Lower lobe of right lung (tissue), 2 donors: Measurements from ENCODE around the gene TMEM150A. TPM values are rescaled to one million over a fixed set of nuclear protein-coding genes. Genes with fewer than 3 reads are reported as not detected.

Experiments
- ATAC-seq, 2 donors: fragments of 200-7000 bp; cut with Tn5 transposase; one replicate each; pipeline ENCODE4 v1.9.1; 2020 to 2022; ENCODE audit warnings: mild to moderate bottlenecking in 2 of 2, moderate library complexity in 2 of 2
- DNase-seq: peaks from one replicate; pipeline ENCODE4 v3.0.0-alpha.2; 2020
- H3K27ac ChIP-seq: fragments of 200-600 bp; one replicate; pipeline ENCODE4 v1.8.0; 2022
- H3K27me3 ChIP-seq: fragments of 200-600 bp; one replicate; pipeline ENCODE4 v1.8.0; 2022; ENCODE audit warnings: low read depth
- H3K36me3 ChIP-seq: fragments of 200-600 bp; one replicate; pipeline ENCODE4 v1.8.0; 2022; ENCODE audit warnings: mild to moderate bottlenecking
- H3K4me1 ChIP-seq: fragments of 200-600 bp; one replicate; pipeline ENCODE4 v1.8.0; 2022
- H3K4me3 ChIP-seq: fragments of 200-600 bp; one replicate; pipeline ENCODE4 v1.8.0; 2022; ENCODE audit warnings: mild to moderate bottlenecking
- H3K9me3 ChIP-seq: fragments of 200-600 bp; one replicate; pipeline ENCODE4 v1.8.0; 2022
- CTCF ChIP-seq: fragments of 200-600 bp; IDR thresholded peaks from one replicate; pipeline ENCODE4 v1.8.0; 2022; ENCODE audit warnings: antibody characterized with exemption, mild to moderate bottlenecking
- intact Hi-C: fragments of 100-400 bp; cut with DNase I; formaldehyde crosslinking; loops from one replicate; pipeline ENCODE4 v1.11.0; 2022
- total RNA-seq: library from RNA; stranded (reverse); fragmentation: NEBNext Ultra II Directional; extraction: Animal tissue kit (Norgen Biotek cat#: 25700); gene quantifications from one replicate; pipeline ENCODE4 v1.2.1, GENCODE V29; 2021
- donor health status: DM: no; HTN: yes; CAD: no; lungs with severe emphysema.

Gene TMEM150A
- total RNA-seq, 1 donor from 2014 or later, result 28.9 TPM

GRCh38 chr2:85635636-85636035 lies 33.1 kb upstream of the TMEM150A start:
- no peak for TF ChIP-seq CTCF
- intact Hi-C loops, result loop anchor here (10.0 kb wide), 1 partner anchor 179 kb away; no protein-coding TSS in a partner anchor
- ATAC-seq, result no peak

GRCh38 chr2:85635011-85635410 lies 32.5 kb upstream of the TMEM150A start:
- DNase-seq, result no peak
- TF ChIP-seq CTCF, result no peak
- H3K4me1 ChIP-seq, result peaks cover 6% of the 10 kb centered on the region
- ATAC-seq, result no peak
- no peak overlapping the region for H3K27ac ChIP-seq
- no peaks in the 10 kb centered on the region for H3K9me3 ChIP-seq
- no peaks in the 10 kb centered on the region for H3K27me3 ChIP-seq
- H3K4me3 ChIP-seq, result no peak overlapping the region
- H3K36me3 ChIP-seq, result peaks cover 98% of the 10 kb centered on the region
- intact Hi-C loops, result loop anchor here (10.0 kb wide), 1 partner anchor 180 kb away; no protein-coding TSS in a partner anchor

More at GRCh38 chr2:85635636-85636035, 33.1 kb upstream of the TMEM150A start:
- peaks cover 6% of the 10 kb centered on the region for H3K4me1 ChIP-seq
- DNase-seq, result no peak
- H3K36me3 ChIP-seq, result peaks cover 98% of the 10 kb centered on the region
- no peaks in the 10 kb centered on the region for H3K27me3 ChIP-seq
- no peak overlapping the region for H3K27ac ChIP-seq
- no peaks in the 10 kb centered on the region for H3K9me3 ChIP-seq
- no peak overlapping the region for H3K4me3 ChIP-seq

GRCh38 chr2:85631316-85631715 lies 28.8 kb upstream of the TMEM150A start:
- intact Hi-C loops, result loop anchor here (10.0 kb wide), 1 partner anchor 183 kb away; no protein-coding TSS in a partner anchor
- DNase-seq (no peak), ATAC-seq (no peak)
- Histone ChIP-seq H3K27me3 (no peaks in the 10 kb centered on the region), H3K27ac (no peak overlapping the region), H3K36me3 (peaks cover 98% of the 10 kb centered on the region), H3K4me3 (no peak overlapping the region), H3K9me3 (no peaks in the 10 kb centered on the region), H3K4me1 (no peaks in the 10 kb centered on the region)
- no peak for TF ChIP-seq CTCF

GRCh38 chr2:85628658-85629057 lies 26.2 kb upstream of the TMEM150A start:
- ATAC-seq, result no peak
- no peaks in the 10 kb centered on the region for H3K27me3 ChIP-seq
- intact Hi-C loops, result no loop called here
- H3K27ac ChIP-seq, result no peak overlapping the region
- DNase-seq, result no peak
- peaks cover 100% of the 10 kb centered on the region for H3K36me3 ChIP-seq
- TF ChIP-seq CTCF, result no peak
- H3K4me1 ChIP-seq, result no peaks in the 10 kb centered on the region
- no peaks in the 10 kb centered on the region for H3K9me3 ChIP-seq
- H3K4me3 ChIP-seq, result no peak overlapping the region

- DNase-seq (no peak), ATAC-seq (no peak)
- no peaks in the 10 kb centered on the region for H3K4me1 ChIP-seq
- H3K27ac ChIP-seq, result no peak overlapping the region
- H3K4me3 ChIP-seq, result no peak overlapping the region
- H3K36me3 ChIP-seq, result peaks cover 100% of the 10 kb centered on the region
- TF ChIP-seq CTCF, result no peak
- intact Hi-C loops, result no loop called here
- H3K27me3 ChIP-seq, result no peaks in the 10 kb centered on the region
- no peaks in the 10 kb centered on the region for H3K9me3 ChIP-seq
These were observed 21.5 kb upstream of the TMEM150A start for GRCh38 chr2:85623991-85624390.

GRCh38 chr2:85621338-85621737 lies 18.8 kb upstream of the TMEM150A start:
- intact Hi-C loops, result no loop called here
- Histone ChIP-seq H3K27ac (no peak overlapping the region), H3K4me3 (no peak overlapping the region), H3K27me3 (no peaks in the 10 kb centered on the region), H3K36me3 (peaks cover 77% of the 10 kb centered on the region), H3K4me1 (peaks cover 15% of the 10 kb centered on the region), H3K9me3 (no peaks in the 10 kb centered on the region)
- no peak for ATAC-seq
- no peak for DNase-seq
- no peak for TF ChIP-seq CTCF
